Neural progenitor cell (in vitro differentiated cells): Measurements from ENCODE around the gene CORO7.

Source experiments
- EZH2 ChIP-seq: fragments of 200-600 bp; sonication (generic); IDR thresholded peaks from 2 replicates; pipeline ENCODE4 v1.6.1; 2017; ENCODE audit warnings: antibody characterized with exemption, mild to moderate bottlenecking, moderate library complexity
- TF ChIP-seq, protein P1 (sequence below): fragments of 200-600 bp; sonication (generic); IDR thresholded peaks from 2 replicates; pipeline ENCODE4 v1.5.1; 2017; ENCODE audit warnings: antibody characterized with exemption, mild to moderate bottlenecking

- TF ChIP-seq, protein P1, sequence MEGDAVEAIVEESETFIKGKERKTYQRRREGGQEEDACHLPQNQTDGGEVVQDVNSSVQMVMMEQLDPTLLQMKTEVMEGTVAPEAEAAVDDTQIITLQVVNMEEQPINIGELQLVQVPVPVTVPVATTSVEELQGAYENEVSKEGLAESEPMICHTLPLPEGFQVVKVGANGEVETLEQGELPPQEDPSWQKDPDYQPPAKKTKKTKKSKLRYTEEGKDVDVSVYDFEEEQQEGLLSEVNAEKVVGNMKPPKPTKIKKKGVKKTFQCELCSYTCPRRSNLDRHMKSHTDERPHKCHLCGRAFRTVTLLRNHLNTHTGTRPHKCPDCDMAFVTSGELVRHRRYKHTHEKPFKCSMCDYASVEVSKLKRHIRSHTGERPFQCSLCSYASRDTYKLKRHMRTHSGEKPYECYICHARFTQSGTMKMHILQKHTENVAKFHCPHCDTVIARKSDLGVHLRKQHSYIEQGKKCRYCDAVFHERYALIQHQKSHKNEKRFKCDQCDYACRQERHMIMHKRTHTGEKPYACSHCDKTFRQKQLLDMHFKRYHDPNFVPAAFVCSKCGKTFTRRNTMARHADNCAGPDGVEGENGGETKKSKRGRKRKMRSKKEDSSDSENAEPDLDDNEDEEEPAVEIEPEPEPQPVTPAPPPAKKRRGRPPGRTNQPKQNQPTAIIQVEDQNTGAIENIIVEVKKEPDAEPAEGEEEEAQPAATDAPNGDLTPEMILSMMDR = no peak
- TF ChIP-seq EZH2 = no peak
Measured at GRCh38 chr16:4380119-4381063, 36.0 kb downstream of the CORO7 start.
